OCI-LY7 (cell line): ENCODE measurements around the gene ICAM5. TPM values are rescaled to one million over a fixed set of nuclear protein-coding genes. Genes with fewer than 3 reads are reported as not detected.

Experiments used
- BruUV-seq: library from RNA; stranded (reverse); fragments of 400-500 nt; replicated peaks from 2 replicates; lab custom pipeline; 2021; lab: Mats Ljungman, UMichigan
- CTCF ChIA-PET: fragments of 300-600 bp; sonication (Branson Sonifier 250); formaldehyde crosslinking; loops from one replicate; lab custom pipeline; 2022; ENCODE audit warnings: antibody characterized with exemption; ENCODE audit not compliant: unreplicated experiment; lab: Charles Lee
- POLR2A ChIA-PET: fragments of 300-600 bp; sonication (Branson Sonifier 250); formaldehyde crosslinking; loops from one replicate; lab custom pipeline; 2022; ENCODE audit warnings: antibody characterized with exemption; lab: Charles Lee
- DNase-seq: peaks from one replicate; pipeline ENCODE4 v3.0.0-alpha.2; 2015; ENCODE audit warnings: low spot score
- H2AFZ ChIP-seq: fragments of 200-600 bp; sonication (generic), shearing (Covaris generic); 2 replicates; pipeline ENCODE4 v1.6.1; 2014; ENCODE audit warnings: mild to moderate bottlenecking, antibody characterized with exemption, low read length, moderate library complexity
- H3K27ac ChIP-seq: fragments of 200-600 bp; sonication (generic); 2 replicates; pipeline ENCODE4 v1.5.1; 2014; ENCODE audit warnings: mixed run types, low read depth, mild to moderate bottlenecking, moderate library complexity, low read length, inconsistent platforms; ENCODE audit not compliant: poor library complexity, severe bottlenecking
- H3K36me3 ChIP-seq: fragments of 200-600 bp; sonication (generic); 2 replicates; pipeline ENCODE4 v1.6.1; 2014; ENCODE audit warnings: mild to moderate bottlenecking, antibody characterized with exemption, low read length, moderate library complexity, mixed read lengths; ENCODE audit not compliant: insufficient read depth
- H3K4me1 ChIP-seq: fragments of 200-600 bp; sonication (generic); 2 replicates; pipeline ENCODE4 v1.5.1; 2014; ENCODE audit warnings: mild to moderate bottlenecking, low read length; ENCODE audit not compliant: insufficient read depth, poor library complexity, severe bottlenecking
- H3K4me2 ChIP-seq: fragments of 200-600 bp; sonication (generic); 2 replicates; pipeline ENCODE4 v1.6.1; 2014; ENCODE audit warnings: mild to moderate bottlenecking, low read length
- H3K4me3 ChIP-seq: fragments of 200-600 bp; sonication (generic); 2 replicates; pipeline ENCODE4 v1.5.1; 2014; ENCODE audit warnings: mild to moderate bottlenecking, low read depth, low read length; ENCODE audit not compliant: poor library complexity, severe bottlenecking
- H3K79me2 ChIP-seq: fragments of 200-600 bp; sonication (generic); 2 replicates; pipeline ENCODE4 v1.6.1; 2016; ENCODE audit warnings: low read depth, mild to moderate bottlenecking, low read length, moderate library complexity, mixed read lengths; ENCODE audit not compliant: insufficient read depth
- H3K9me2 ChIP-seq: fragments of 200-600 bp; sonication (generic); 2 replicates; pipeline ENCODE4 v1.6.1; 2016; ENCODE audit warnings: mild to moderate bottlenecking, low read length, mixed read lengths; ENCODE audit not compliant: insufficient read depth
- H3K9me3 ChIP-seq: fragments of 200-600 bp; sonication (generic); 2 replicates; pipeline ENCODE4 v1.6.1; 2014; ENCODE audit warnings: mild to moderate bottlenecking, mixed run types, low read length, mixed read lengths
- H4K20me1 ChIP-seq: fragments of 200-600 bp; sonication (generic); 2 replicates; pipeline ENCODE4 v1.6.1; 2014; ENCODE audit warnings: mild to moderate bottlenecking, antibody characterized with exemption, low read length, moderate library complexity, mixed read lengths; ENCODE audit not compliant: insufficient read depth
- EZH2phosphoT487 ChIP-seq: fragments of 200-600 bp; sonication (generic); IDR thresholded peaks from 2 replicates; pipeline ENCODE4 v1.6.1; 2018; ENCODE audit warnings: low read depth, borderline replicate concordance, mild to moderate bottlenecking, mixed run types, antibody characterized with exemption, low read length, moderate library complexity, mixed read lengths
- intact Hi-C: fragments of 100-400 bp; cut with micrococcal nuclease; formaldehyde crosslinking; loops from one replicate; pipeline ENCODE4 v1.10.0; 2022; ENCODE audit not compliant: unreplicated experiment
- total RNA-seq, 2 experiments: library from RNA; depleted of rRNA in 1 of 2; stranded (reverse); fragments of >200 nt in 1 of 2; shearing (Covaris generic) in 1 of 2; gene quantifications; 2 replicates each; pipeline ENCODE4 v1.2.3, GENCODE V29; 2014 to 2022
- TF ChIP-seq, protein P1 (sequence below): fragments of 200-600 bp; sonication (generic); conservative IDR thresholded peaks from 2 replicates; pipeline ENCODE4 v1.5.1; 2014; ENCODE audit warnings: mild to moderate bottlenecking, antibody characterized with exemption, low read length, moderate library complexity, mixed read lengths

Gene ICAM5
- total RNA-seq, 2 experiments from 2014 or later: 6.4 to 10.8 TPM

DNA sequence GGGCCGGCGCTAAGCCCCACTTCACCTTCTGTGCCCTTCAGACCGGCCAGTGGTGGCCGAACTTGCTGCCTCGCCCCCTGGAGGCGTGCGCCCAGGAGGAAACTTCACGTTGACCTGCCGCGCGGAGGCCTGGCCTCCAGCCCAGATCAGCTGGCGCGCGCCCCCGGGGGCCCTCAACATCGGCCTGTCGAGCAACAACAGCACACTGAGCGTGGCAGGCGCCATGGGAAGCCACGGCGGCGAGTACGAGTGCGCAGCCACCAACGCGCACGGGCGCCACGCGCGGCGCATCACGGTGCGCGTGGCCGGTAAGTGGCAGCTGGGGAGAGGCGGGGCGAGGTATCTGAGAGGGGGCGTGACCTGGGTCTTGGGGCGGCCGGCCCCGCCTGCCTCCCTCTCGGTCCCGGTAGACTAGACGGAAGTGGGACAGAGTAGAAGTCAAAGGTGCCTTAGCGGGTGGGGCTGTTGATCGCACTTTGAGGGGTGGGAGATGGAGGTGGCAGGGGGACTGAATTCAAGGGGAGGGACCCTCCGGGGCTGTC is 5.6 kb downstream of the ICAM5 start:
- Histone ChIP-seq H3K9me3 (no peaks in the 10 kb centered on the region), H2AFZ (no peak overlapping the region), H3K4me1 (peaks cover 34% of the 10 kb centered on the region), H3K4me3 (no peak overlapping the region), H3K4me2 (peak overlapping the region; percentile 32; the same call in 1 of the 2 replicates), H3K79me2 (no peaks in the 10 kb centered on the region), H3K36me3 (no peaks in the 10 kb centered on the region), H3K27ac (no peak overlapping the region), H3K9me2 (no peaks in the 10 kb centered on the region), H4K20me1 (no peaks in the 10 kb centered on the region)
- intact Hi-C loops: no loop called here
- no TSS peak for BruUV-seq
- POLR2A ChIA-PET: no interaction called here
- CTCF ChIA-PET: no interaction called here
- DNase-seq: peak; percentile 29
- TF ChIP-seq EZH2phosphoT487: no peak

DNA sequence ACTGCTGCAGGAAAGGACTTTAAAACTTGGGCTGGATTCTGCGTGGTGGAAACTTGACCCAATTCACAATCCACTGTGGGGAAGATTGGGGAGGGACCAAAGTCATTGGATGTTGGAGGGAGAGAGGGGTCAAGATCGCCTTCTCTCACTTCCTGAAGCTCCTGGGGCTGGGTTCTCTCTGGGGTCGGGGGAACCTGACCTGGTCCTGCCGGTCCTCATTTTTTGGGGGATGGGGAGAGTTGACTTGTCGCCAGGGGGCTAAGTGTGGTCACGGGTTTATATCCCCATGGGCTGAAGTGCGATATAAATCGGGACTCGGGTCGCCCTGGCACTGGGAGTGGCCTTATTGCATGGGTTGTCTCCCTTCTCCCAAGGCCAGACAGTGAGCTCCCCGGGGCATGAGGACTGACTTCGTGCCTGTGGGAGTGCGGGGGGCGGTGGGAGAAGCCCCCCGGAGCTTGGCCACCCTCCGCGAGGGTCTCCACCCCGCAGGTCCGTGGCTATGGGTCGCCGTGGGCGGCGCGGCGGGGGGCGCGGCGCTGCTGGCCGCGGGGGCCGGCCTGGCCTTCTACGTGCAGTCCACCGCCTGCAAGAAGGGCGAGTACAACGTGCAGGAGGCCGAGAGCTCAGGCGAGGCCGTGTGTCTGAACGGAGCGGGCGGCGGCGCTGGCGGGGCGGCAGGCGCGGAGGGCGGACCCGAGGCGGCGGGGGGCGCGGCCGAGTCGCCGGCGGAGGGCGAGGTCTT is 6.3 kb downstream of the ICAM5 start:
- no TSS peak for BruUV-seq
- H3K27ac ChIP-seq: no peak overlapping the region
- DNase-seq: no peak
- H3K4me2 ChIP-seq: peak overlapping the region; percentile 32; the same call in 1 of the 2 replicates
- H3K4me3 ChIP-seq: no peak overlapping the region
- H2AFZ ChIP-seq: no peak overlapping the region
- intact Hi-C loops: no loop called here
- no peaks in the 10 kb centered on the region for H3K9me2 ChIP-seq
- no peaks in the 10 kb centered on the region for H3K79me2 ChIP-seq
- ChIA-PET POLR2A (no interaction called here), CTCF (no interaction called here)
- H3K9me3 ChIP-seq: no peaks in the 10 kb centered on the region
- H3K36me3 ChIP-seq: no peaks in the 10 kb centered on the region
- no peaks in the 10 kb centered on the region for H4K20me1 ChIP-seq
- H3K4me1 ChIP-seq: peaks cover 27% of the 10 kb centered on the region
- TF ChIP-seq, protein P1, sequence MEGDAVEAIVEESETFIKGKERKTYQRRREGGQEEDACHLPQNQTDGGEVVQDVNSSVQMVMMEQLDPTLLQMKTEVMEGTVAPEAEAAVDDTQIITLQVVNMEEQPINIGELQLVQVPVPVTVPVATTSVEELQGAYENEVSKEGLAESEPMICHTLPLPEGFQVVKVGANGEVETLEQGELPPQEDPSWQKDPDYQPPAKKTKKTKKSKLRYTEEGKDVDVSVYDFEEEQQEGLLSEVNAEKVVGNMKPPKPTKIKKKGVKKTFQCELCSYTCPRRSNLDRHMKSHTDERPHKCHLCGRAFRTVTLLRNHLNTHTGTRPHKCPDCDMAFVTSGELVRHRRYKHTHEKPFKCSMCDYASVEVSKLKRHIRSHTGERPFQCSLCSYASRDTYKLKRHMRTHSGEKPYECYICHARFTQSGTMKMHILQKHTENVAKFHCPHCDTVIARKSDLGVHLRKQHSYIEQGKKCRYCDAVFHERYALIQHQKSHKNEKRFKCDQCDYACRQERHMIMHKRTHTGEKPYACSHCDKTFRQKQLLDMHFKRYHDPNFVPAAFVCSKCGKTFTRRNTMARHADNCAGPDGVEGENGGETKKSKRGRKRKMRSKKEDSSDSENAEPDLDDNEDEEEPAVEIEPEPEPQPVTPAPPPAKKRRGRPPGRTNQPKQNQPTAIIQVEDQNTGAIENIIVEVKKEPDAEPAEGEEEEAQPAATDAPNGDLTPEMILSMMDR: no peak
- TF ChIP-seq EZH2phosphoT487: no peak

DNA sequence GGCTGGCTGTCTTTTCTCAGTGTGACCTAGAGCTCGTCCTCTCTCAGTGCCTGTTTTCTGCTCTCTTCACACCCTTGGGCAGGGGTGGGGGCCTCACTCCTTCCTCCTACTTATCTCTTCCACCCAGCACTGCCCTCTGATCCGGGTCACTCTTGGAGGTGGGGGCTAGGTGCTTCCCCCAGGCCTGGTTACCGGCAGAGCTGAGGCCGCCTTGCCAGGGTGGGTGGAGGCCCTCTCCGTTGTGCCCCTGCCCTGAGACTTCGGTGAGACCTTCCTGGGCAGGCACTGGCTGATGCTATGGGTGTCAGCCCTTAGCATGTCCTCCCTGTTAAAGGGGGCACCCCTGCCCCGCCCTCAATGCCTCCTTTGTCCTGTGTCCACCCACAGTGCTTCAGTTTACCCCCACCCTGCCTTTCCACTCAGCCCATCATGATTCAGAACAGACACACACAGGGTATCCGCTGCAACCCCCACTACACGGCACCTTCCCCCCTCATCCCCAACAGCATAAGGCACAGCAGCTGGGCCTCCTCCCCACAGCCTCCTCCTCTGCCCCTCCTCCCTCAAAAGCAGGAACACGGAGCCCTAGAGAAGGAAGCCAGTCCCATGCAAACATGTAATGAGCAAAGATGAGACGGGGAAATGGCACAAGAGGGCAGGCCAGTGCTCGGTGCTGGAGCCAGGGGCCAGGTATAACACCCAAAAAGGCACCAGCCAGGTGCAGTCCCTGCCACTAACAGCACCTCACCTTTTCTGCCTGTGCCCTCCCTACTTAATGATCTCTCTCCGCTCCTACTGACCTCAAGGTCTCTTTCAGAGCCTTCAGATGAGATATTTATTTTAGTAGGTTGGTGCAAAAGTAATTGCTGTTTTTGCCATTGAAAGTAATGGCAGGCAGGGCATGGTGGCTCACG is 10.1 kb downstream of the ICAM5 start:
- Histone ChIP-seq H2AFZ (no peak overlapping the region; the same call in 1 of the 2 replicates), H3K4me1 (peaks cover 9% of the 10 kb centered on the region), H3K4me2 (no peak overlapping the region), H3K4me3 (no peak overlapping the region), H4K20me1 (no peaks in the 10 kb centered on the region), H3K79me2 (no peaks in the 10 kb centered on the region), H3K36me3 (no peaks in the 10 kb centered on the region; the same call in 1 of the 2 replicates), H3K9me2 (no peaks in the 10 kb centered on the region), H3K27ac (no peak overlapping the region), H3K9me3 (no peaks in the 10 kb centered on the region)
- no TSS peak for BruUV-seq
- intact Hi-C loops: no loop called here
- TF ChIP-seq, protein P1: no peak
- no peak for TF ChIP-seq EZH2phosphoT487
- POLR2A ChIA-PET: no interaction called here
- no peak for DNase-seq
- CTCF ChIA-PET: no interaction called here
